Activated naive CD4-positive, alpha-beta T cell treated with anti-CD3 and anti-CD28 coated beads for 36 hours (primary cell): ENCODE results near the gene PCIF1. TPM values are rescaled to one million over a fixed set of nuclear protein-coding genes. Genes with fewer than 3 reads are reported as not detected.
"Not testable (repeated sequence)": the region's sequence is repeated elsewhere in the genome, so short reads cannot be mapped to it uniquely, and the experiment has no call there.

Experiments
- CTCF ChIA-PET: fragments of 350-600 bp; sonication (Branson Sonifier 250); formaldehyde crosslinking; loops from one replicate; lab custom pipeline; 2021; ENCODE audit warnings: antibody characterized with exemption; lab: Charles Lee
- DNase-seq: peaks from one replicate; pipeline ENCODE4 v3.0.0-alpha.2; 2020
- H3K27ac Mint-ChIP-seq: one replicate; pipeline ENCODE4 v1.8.0; 2021; ENCODE audit warnings: mild to moderate bottlenecking, mixed read lengths
- H3K27me3 Mint-ChIP-seq: one replicate; pipeline ENCODE4 v1.8.0; 2021; ENCODE audit warnings: low read depth, mixed read lengths
- H3K36me3 Mint-ChIP-seq: one replicate; pipeline ENCODE4 v1.8.0; 2021; ENCODE audit warnings: low read depth, mixed read lengths
- H3K4me1 Mint-ChIP-seq: one replicate; pipeline ENCODE4 v1.8.0; 2021; ENCODE audit warnings: low read depth, mixed read lengths
- H3K4me3 Mint-ChIP-seq: one replicate; pipeline ENCODE4 v1.8.0; 2021; ENCODE audit warnings: mild to moderate bottlenecking, moderate library complexity, mixed read lengths
- H3K9me3 Mint-ChIP-seq: one replicate; pipeline ENCODE4 v1.8.0; 2021; ENCODE audit warnings: mixed read lengths
- intact Hi-C: fragments of 100-400 bp; cut with micrococcal nuclease; formaldehyde crosslinking; loops from one replicate; pipeline ENCODE4 v1.15.1; 2023
- total RNA-seq, 2 experiments: library from RNA; stranded (reverse); gene quantifications; one replicate each; pipeline ENCODE4 v1.2.3, GENCODE V29; 2021

The PCIF1 gene
- total RNA-seq, 2 experiments from 2014 or later: 39.2 to 39.5 TPM

DNA sequence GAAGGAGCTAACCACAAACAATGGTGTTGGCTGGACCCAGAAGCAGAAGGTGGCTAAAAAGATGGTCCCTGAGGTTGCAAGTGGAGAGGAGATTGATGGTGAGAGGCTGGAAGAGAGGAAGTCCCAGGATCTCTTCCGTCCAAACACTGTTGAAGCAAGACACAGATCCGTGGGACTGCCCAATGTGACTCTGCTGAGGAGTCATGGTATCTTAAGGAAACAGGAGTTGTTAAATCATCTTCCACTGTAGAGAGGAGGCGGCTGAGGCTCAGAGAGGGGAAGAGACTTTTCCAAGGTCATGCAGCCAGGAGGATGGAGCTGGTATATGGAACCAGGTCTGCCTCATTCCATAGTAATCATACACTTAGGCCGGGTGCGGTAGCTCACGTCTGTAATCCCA, 41.6 kb downstream of the PCIF1 start:
- Mint-ChIP-seq H3K9me3 (no peaks in the 10 kb centered on the region), H3K4me1 (peaks cover 4% of the 10 kb centered on the region), H3K27me3 (no peaks in the 10 kb centered on the region), H3K4me3 (no peak overlapping the region), H3K27ac (no peak overlapping the region), H3K36me3 (peaks cover 1% of the 10 kb centered on the region)
- intact Hi-C loops: no loop called here
- CTCF ChIA-PET: interaction anchor here (4.4 kb wide), 1 partner anchor 11 kb away, joined by 33 read pairs; no protein-coding TSS in a partner anchor
- no peak for DNase-seq

DNA sequence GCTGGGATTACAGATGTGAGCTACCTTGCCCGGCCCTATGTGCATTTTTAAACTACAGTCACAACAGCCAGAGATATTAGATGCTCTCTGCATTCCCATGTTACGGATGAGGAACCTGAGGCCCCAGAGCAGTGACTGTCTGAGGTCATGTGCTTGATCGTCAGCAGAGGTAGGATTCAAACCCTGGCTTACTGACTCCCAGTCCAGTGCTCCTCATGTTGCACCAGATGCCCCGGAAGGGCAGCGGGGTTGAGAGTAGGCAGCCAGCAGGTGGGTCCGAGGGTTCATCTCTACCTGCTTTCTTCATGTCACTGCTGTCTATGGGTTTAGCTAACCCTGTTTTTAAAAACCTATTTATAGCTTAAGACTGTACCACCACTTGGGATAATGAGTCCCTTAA, 46.8 kb downstream of the PCIF1 start:
- no peak for DNase-seq
- intact Hi-C loops: no loop called here
- H3K27me3 Mint-ChIP-seq: no peaks in the 10 kb centered on the region
- no peaks in the 10 kb centered on the region for H3K36me3 Mint-ChIP-seq
- H3K9me3 Mint-ChIP-seq: no peaks in the 10 kb centered on the region
- CTCF ChIA-PET: interaction anchor here (0.5 to 3.3 kb wide), 3 partner anchors 11 to 31 kb away, joined by 3 to 24 read pairs (median 4); no protein-coding TSS in a partner anchor
- no peak overlapping the region for H3K4me3 Mint-ChIP-seq
- H3K27ac Mint-ChIP-seq: no peak overlapping the region
- H3K4me1 Mint-ChIP-seq: peaks cover 2% of the 10 kb centered on the region

DNA sequence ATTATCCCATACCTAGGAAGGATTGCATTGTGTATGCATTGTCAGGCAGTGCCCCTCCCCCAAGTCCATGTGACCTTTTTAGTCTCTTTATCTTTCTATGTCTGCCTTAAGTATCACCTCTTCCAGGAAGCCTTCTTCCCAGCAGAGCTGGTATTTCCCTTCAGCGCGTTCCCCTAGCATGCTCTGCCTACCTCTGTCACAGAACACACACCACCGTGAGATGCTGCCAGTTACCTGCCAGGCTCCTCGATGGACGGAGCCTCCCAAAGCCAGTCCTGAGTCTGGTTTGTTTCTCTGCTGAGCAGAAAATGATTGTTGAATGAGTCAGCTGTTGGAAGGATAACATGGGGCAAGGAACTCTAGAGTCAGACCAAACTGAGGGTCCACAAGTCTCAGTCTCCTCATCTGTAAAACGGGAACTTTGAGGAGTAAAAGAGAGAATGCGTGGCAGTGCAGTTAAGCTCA, 48.8 kb downstream of the PCIF1 start:
- no peak for DNase-seq
- Mint-ChIP-seq H3K9me3 (no peaks in the 10 kb centered on the region), H3K36me3 (no peaks in the 10 kb centered on the region), H3K4me3 (no peak overlapping the region), H3K4me1 (peaks cover 2% of the 10 kb centered on the region), H3K27ac (no peak overlapping the region), H3K27me3 (no peaks in the 10 kb centered on the region)
- CTCF ChIA-PET: interaction anchor here (0.6 to 3.3 kb wide), 3 partner anchors 14 to 164 kb away, joined by 3 to 24 read pairs (median 5); no protein-coding TSS in a partner anchor
- intact Hi-C loops: no loop called here

DNA sequence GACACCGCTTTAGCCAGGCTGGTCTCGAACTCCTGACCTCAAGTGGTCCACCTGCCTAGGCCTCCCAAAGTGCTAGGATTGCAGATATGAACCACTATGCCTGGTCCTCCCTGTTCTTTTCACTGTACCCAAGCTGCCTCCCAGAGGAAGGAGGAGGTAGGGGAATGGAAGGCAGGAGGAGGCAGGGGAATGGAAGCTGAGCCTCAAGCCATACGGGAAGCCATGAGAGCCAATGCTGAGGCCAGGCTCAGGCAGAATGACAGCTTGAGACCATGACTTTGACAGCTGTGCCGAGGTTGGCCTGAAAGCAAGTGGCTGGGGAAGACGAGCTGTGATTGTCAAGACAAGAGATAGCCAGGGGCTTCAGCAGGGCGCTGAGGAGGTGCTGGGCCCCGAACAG, 51.1 kb downstream of the PCIF1 start:
- intact Hi-C loops: no loop called here
- no peaks in the 10 kb centered on the region for H3K9me3 Mint-ChIP-seq
- H3K27me3 Mint-ChIP-seq: no peaks in the 10 kb centered on the region
- no peak overlapping the region for H3K27ac Mint-ChIP-seq
- DNase-seq: no peak
- H3K36me3 Mint-ChIP-seq: no peaks in the 10 kb centered on the region
- CTCF ChIA-PET: interaction anchor here (0.7 to 6.7 kb wide), 7 partner anchors 11 to 343 kb away, joined by 3 to 101 read pairs (median 5); partner anchors contain the start of gene ZNF335
- H3K4me1 Mint-ChIP-seq: peaks cover 2% of the 10 kb centered on the region
- no peak overlapping the region for H3K4me3 Mint-ChIP-seq

DNA sequence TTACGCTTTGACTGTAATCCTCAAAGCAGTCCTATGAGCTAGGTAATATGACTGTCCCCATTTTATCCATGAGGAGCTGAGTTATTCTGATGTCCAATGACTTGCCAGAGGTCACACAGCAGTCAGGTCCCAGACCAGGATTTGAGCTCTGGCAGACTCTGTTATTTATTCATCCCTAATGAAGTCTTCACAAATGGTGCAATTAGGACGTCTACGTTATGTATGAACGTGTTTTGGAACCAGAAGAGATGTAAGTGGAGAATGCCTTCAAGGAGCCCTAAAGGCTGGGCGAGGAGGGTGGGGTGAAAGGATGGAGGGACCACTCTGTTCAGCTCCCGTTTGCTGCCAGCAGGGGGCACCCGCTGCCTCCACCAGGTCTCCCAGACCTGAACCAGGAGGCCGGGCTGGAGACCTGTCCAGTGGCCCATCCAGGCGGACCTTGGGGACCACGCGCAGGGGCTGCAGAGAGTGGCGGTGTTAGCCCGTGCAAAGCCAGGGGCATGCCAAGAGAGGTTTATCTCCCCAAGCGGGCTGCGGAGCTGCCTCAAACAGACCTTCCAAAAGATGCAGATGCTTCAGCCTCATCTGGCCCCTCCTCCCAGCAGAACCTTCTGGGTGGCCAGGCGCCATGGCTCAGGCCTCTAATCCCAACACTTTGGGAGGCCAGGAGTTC, 52.8 kb downstream of the PCIF1 start:
- Mint-ChIP-seq H3K27me3 (no peaks in the 10 kb centered on the region), H3K4me3 (no peak overlapping the region), H3K9me3 (no peaks in the 10 kb centered on the region), H3K36me3 (no peaks in the 10 kb centered on the region), H3K27ac (no peak overlapping the region), H3K4me1 (peaks cover 2% of the 10 kb centered on the region)
- DNase-seq: peak; percentile 85
- intact Hi-C loops: loop anchor here (1.0 kb wide), 2 partner anchors 26 to 100 kb away; no protein-coding TSS in a partner anchor
- CTCF ChIA-PET: interaction anchor here (0.7 to 6.7 kb wide), 27 partner anchors 9 to 198 kb away, joined by 3 to 101 read pairs (median 4); partner anchors contain the start of genes DNTTIP1, WFDC3 and ZNF335

DNA sequence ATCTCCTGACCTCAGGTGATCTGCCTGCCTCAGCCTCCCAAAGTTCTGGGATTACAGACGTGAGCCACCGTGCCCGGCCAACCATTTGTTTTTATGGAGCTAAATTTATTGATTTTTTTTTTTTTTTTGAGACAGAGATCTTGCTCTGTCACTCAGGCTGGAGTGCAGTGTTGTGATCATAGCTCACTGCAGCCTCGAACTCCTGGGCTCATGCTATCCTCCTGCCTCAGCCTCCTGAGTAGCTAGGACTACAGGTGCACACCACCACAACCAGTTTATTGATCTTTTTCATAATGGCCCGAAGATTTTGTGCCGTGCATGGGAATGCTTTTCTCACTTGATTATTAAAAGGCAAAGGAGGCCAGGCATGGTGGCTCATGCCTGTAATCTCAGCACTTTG, 54.3 kb downstream of the PCIF1 start:
- CTCF ChIA-PET: interaction anchor here (0.6 to 6.7 kb wide), 7 partner anchors 10 to 436 kb away, joined by 3 to 101 read pairs (median 33); partner anchors contain the start of gene ZNF335
- H3K36me3 Mint-ChIP-seq, H3K27me3 Mint-ChIP-seq, H3K4me3 Mint-ChIP-seq, intact Hi-C loops, H3K9me3 Mint-ChIP-seq, DNase-seq, H3K4me1 Mint-ChIP-seq, H3K27ac Mint-ChIP-seq: not testable (repeated sequence)

DNA sequence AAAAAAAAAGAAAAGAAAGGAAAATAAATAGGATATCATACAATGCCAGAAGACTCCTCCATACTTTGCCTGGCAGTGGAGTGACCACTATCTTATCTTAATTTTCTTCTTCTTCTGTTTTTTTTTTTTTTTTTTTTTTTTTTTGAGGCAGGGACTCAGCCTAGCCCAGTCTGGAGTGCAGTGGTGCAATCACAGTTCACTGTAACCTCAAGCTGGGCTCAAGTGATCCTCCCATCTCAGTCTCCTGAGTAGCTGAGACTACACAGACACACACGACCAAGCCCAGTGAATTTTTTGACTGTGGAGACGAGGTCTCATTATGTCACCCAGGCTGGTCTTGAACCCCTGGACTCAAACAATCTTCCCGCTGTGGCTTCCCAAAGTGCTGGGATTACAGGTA, 57.1 kb downstream of the PCIF1 start:
- Mint-ChIP-seq H3K27ac (no peak overlapping the region), H3K9me3 (no peaks in the 10 kb centered on the region), H3K4me3 (no peak overlapping the region), H3K4me1 (peaks cover 11% of the 10 kb centered on the region), H3K27me3 (no peaks in the 10 kb centered on the region), H3K36me3 (no peaks in the 10 kb centered on the region)
- DNase-seq: no peak
- CTCF ChIA-PET: interaction anchor here (6.7 kb wide), 1 partner anchor 21 kb away, joined by 101 read pairs; no protein-coding TSS in a partner anchor
- intact Hi-C loops: no loop called here

DNA sequence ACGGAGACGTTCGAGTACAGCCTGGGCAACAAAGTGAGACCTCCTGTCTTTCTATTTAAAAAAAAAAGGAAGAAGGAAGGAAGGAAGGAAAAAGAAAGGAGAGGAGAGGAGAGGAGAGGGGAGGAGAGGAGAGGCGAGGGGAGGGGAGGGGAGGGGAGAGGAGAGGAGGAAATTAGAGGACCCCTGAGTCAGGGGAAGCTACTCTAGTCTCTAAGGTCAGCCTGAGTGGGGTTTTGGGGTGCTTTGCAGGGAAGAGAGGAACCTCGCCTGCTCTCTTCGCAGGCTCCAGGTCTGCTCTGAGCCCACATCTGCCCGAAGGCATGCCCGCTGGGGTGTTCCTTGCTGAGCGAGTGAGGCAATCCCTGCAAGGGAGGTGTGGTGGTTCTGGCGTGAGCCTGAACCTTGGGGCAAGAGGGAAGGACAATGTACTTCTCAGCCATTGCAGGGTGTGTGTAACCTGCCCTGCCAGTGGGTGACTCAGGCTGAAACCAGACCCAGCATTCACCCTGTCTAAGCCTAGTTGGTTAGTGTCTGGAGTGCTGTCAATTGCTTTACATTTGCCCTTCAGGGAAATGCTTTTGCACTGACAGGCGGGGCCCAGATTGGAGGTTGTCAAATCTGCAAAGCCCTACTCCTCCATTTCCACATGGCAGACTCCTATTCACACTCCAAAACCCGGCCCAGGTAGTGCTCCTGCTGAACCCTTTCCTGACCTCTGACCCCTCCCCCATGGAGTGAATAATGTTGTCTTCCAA, 58.9 kb downstream of the PCIF1 start:
- DNase-seq: peak; percentile 45
- CTCF ChIA-PET: interaction anchor here (0.6 kb wide), 1 partner anchor 9 kb away, joined by 3 read pairs; no protein-coding TSS in a partner anchor
- Mint-ChIP-seq H3K4me3 (no peak overlapping the region), H3K36me3 (no peaks in the 10 kb centered on the region), H3K4me1 (peaks cover 27% of the 10 kb centered on the region), H3K9me3 (no peaks in the 10 kb centered on the region), H3K27ac (no peak overlapping the region), H3K27me3 (no peaks in the 10 kb centered on the region)
- intact Hi-C loops: no loop called here

DNA sequence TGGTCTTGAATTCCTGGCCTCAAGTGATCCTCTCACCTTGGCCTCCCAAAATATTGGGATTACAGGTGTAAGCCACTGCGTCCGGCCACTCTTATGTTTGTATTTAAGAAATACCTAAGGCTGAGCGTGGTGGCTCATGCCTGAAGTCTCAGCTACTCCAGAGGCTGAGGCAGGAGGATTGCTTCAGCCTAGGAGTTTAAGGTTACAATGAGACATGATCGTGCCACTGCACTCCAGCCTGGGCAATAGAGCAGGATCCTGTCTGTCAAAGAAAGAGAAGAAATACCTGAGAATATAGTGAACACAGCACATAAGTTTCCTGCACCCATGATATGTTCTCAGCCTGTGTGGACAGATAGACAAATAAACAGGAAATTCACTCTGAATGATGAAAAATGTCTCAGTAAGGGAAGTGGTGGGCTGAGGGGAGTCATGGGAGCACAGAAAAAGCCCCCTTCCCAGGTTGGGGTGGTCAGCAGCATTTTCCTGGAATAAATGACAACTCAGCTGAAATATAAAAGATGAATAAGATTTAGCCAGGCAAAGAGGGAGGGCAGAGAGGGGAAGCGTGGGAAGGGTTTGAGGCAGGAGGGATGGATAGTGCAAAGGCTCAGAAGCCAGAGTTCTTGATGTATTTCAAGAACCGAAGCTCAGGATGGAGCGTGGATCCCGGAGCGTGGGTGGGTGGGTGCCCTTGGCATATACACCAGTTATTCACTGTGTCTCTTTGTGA, 60.4 kb downstream of the PCIF1 start:
- H3K4me1 Mint-ChIP-seq: peaks cover 43% of the 10 kb centered on the region
- no peaks in the 10 kb centered on the region for H3K9me3 Mint-ChIP-seq
- CTCF ChIA-PET: interaction anchor here (0.9 kb wide), 2 partner anchors 14 to 20 kb away, joined by 3 read pairs; partner anchors contain the start of gene MMP9
- intact Hi-C loops: no loop called here
- no peak overlapping the region for H3K4me3 Mint-ChIP-seq
- no peaks in the 10 kb centered on the region for H3K27me3 Mint-ChIP-seq
- no peak overlapping the region for H3K27ac Mint-ChIP-seq
- DNase-seq: no peak
- H3K36me3 Mint-ChIP-seq: no peaks in the 10 kb centered on the region

DNA sequence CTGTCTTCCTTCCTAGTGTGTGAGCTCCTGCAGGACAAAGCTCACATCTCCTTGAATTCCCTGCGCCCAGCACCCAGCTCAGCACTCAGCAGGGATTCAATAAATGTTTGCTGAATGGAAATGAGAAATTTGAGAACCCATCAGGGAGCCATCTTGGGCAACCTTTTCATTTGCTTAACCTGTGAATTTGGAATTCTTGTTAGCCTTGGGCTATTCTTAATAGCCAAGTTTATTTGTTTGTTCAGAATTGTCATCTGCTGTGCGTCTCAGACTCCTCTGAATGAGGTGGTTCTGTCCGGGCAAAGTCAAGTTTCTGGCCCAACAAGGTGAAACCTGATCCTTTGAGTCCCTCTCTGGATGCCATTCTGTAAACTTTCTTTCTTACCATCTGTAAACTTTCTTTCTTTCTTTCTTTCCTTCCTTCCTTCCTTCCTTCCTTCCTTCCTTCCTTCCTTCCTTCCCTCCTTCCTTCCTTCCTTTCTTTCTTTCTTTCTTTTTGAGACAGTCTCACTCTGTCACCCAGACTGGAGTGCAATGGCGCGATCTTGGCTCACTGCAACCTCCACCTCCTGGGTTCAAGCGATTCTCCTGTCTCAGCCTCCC, 61.1 kb downstream of the PCIF1 start:
- H3K27ac Mint-ChIP-seq, H3K36me3 Mint-ChIP-seq, intact Hi-C loops, H3K9me3 Mint-ChIP-seq, H3K4me3 Mint-ChIP-seq, DNase-seq, H3K27me3 Mint-ChIP-seq: not testable (repeated sequence)
- CTCF ChIA-PET: interaction anchor here (0.6 to 1.7 kb wide), 6 partner anchors 11 to 318 kb away, joined by 3 to 4 read pairs (median 3); partner anchors contain the start of gene MMP9
- peaks cover 49% of the 10 kb centered on the region for H3K4me1 Mint-ChIP-seq

DNA sequence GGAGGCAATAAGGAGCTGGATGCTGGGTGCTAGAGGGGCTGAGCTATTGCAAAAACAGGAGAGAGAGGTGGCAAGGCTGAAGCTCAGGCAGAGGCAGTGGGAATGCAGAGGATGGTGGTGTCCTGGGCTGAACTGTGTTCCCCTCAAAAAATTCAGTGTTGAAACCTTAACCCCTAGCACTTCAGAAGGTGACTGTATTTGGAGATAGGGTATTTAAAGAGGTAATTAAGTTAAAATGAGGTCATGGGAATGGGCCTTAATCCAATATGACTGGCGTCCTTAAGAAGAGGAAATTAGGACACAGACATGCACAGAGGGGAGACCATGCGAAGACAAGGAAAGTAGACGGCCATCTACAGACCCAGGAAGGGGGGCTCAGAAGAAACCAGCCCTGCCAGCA, 62.7 kb downstream of the PCIF1 start:
- intact Hi-C loops: no loop called here
- Mint-ChIP-seq H3K4me3 (no peak overlapping the region), H3K27me3 (no peaks in the 10 kb centered on the region), H3K4me1 (peaks cover 64% of the 10 kb centered on the region), H3K9me3 (no peaks in the 10 kb centered on the region), H3K36me3 (no peaks in the 10 kb centered on the region), H3K27ac (no peak overlapping the region)
- CTCF ChIA-PET: interaction anchor here (0.7 to 6.7 kb wide), 6 partner anchors 10 to 76 kb away, joined by 3 to 58 read pairs (median 4); no protein-coding TSS in a partner anchor
- DNase-seq: no peak
